Tongue (tissue), 2 donors: ENCODE measurements around the gene MIPOL1. TPM values are rescaled to one million over a fixed set of nuclear protein-coding genes. Genes with fewer than 3 reads are reported as not detected.
"Not testable (repeated sequence)": the region's sequence is repeated elsewhere in the genome, so short reads cannot be mapped to it uniquely, and the experiment has no call there.

Experiments used
- DNase-seq: peaks from one replicate; pipeline ENCODE4 v3.0.0-alpha.2; 2015
- total RNA-seq: library from RNA; depleted of rRNA; stranded (reverse); fragments of >200 nt; gene quantifications from one replicate; pipeline ENCODE4 v1.2.3, GENCODE V29; 2014

Gene MIPOL1
- total RNA-seq, 1 donor from 2014 or later, result 35.4 TPM

- DNase-seq, result peak; percentile 42
These were observed 35.3 kb downstream of the MIPOL1 start for GRCh38 chr14:37232907-37233481.

GRCh38 chr14:37234222-37234621 lies 36.5 kb downstream of the MIPOL1 start:
- no peak for DNase-seq

- DNase-seq, result not testable (repeated sequence)
These were observed 38.3 kb downstream of the MIPOL1 start for GRCh38 chr14:37236044-37236443.

- DNase-seq, result no peak
These were observed 39.4 kb downstream of the MIPOL1 start for GRCh38 chr14:37237094-37237493.

- DNase-seq, result no peak
These were observed 40.0 kb downstream of the MIPOL1 start for GRCh38 chr14:37237735-37238200.

GRCh38 chr14:37241198-37241597 lies 43.5 kb downstream of the MIPOL1 start:
- no peak for DNase-seq

GRCh38 chr14:37246427-37246829 lies 48.7 kb downstream of the MIPOL1 start:
- peak; percentile 70 for DNase-seq

GRCh38 chr14:37247791-37248461 lies 50.2 kb downstream of the MIPOL1 start:
- DNase-seq, result peak; percentile 14

- no peak for DNase-seq
These were observed 54.0 kb downstream of the MIPOL1 start for GRCh38 chr14:37251775-37252174.

- DNase-seq, result no peak
These were observed 54.7 kb downstream of the MIPOL1 start for GRCh38 chr14:37252434-37252833.

GRCh38 chr14:37253905-37254304 lies 56.2 kb downstream of the MIPOL1 start:
- no peak for DNase-seq

GRCh38 chr14:37254411-37254947 lies 56.7 kb downstream of the MIPOL1 start:
- DNase-seq, result no peak

- DNase-seq, result no peak
These were observed 59.8 kb downstream of the MIPOL1 start for GRCh38 chr14:37257501-37258070.

- DNase-seq, result no peak
These were observed 64.9 kb downstream of the MIPOL1 start for GRCh38 chr14:37262649-37263048.

GRCh38 chr14:37263656-37264236 lies 66.0 kb downstream of the MIPOL1 start:
- DNase-seq, result no peak

- DNase-seq, result no peak
These were observed 71.1 kb downstream of the MIPOL1 start for GRCh38 chr14:37268788-37269187.

- DNase-seq, result no peak
These were observed 72.9 kb downstream of the MIPOL1 start for GRCh38 chr14:37270629-37271028.

GRCh38 chr14:37272569-37272968 lies 74.8 kb downstream of the MIPOL1 start:
- DNase-seq, result no peak

- DNase-seq, result no peak
These were observed 76.9 kb downstream of the MIPOL1 start for GRCh38 chr14:37274652-37275051.

- DNase-seq, result no peak
These were observed 78.2 kb downstream of the MIPOL1 start for GRCh38 chr14:37275963-37276362.

- DNase-seq, result peak; percentile 30
These were observed 81.2 kb downstream of the MIPOL1 start for GRCh38 chr14:37278636-37279538.

GRCh38 chr14:37279818-37280217 lies 82.1 kb downstream of the MIPOL1 start:
- no peak for DNase-seq
